ENCODE results near the gene LSM7.
A peak's percentile ranks its signal among the peaks of the same experiment; 100 is the strongest.

Gene LSM7

DNA sequence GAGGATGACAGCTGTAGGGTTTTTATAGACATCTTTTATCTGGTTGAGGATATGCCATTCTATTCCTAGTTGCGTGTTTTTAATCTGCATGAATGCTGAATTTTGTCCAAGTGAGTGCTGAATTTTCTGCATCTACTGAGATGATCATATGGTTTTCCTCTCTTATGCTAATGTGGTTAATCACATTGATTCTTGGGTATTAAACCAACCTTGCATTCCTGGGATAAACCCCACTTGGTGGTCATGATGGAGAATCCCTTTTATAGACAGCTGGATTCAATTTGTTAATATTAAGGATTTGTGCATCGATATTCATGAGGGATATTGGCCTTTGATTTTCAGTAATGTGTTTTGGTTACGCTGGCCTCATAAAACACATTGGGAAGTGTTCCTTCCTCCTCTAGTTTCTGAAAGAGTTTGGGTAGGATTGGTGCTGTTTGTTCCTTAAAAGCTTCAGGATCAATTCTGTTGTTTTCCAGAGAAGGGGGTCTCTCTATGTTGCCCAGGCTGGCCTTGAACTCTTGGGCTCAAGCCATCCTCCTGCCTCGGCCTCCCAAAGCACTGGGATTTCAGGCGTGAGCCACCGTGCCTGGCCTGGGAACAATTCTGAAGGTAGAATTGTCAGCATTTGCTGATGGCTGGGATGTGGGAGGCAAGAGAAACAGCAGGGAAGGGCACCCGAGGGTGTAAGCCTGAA, 13.1 kb downstream of the LSM7 start:
- TF ChIP-seq, protein P1, sequence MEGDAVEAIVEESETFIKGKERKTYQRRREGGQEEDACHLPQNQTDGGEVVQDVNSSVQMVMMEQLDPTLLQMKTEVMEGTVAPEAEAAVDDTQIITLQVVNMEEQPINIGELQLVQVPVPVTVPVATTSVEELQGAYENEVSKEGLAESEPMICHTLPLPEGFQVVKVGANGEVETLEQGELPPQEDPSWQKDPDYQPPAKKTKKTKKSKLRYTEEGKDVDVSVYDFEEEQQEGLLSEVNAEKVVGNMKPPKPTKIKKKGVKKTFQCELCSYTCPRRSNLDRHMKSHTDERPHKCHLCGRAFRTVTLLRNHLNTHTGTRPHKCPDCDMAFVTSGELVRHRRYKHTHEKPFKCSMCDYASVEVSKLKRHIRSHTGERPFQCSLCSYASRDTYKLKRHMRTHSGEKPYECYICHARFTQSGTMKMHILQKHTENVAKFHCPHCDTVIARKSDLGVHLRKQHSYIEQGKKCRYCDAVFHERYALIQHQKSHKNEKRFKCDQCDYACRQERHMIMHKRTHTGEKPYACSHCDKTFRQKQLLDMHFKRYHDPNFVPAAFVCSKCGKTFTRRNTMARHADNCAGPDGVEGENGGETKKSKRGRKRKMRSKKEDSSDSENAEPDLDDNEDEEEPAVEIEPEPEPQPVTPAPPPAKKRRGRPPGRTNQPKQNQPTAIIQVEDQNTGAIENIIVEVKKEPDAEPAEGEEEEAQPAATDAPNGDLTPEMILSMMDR (IDR thresholded peaks at IDR 0.05), result no peak
- peaks cover 0 to 6% (median 0%) of the 10 kb centered on the region in 4 donors for H3K4me1 ChIP-seq
- no peaks in the 10 kb centered on the region for H3K36me3 ChIP-seq
- intact Hi-C loops (cut with DNase I; ENCODE audit: low total_unique reads), result no loop called here
- DNase-seq, result no peak
- peaks cover 0 to 38% of the 10 kb centered on the region in 2 donors for H3K27me3 ChIP-seq
- no peak overlapping the region for H3K27ac ChIP-seq
- H3K9me3 ChIP-seq, result peaks cover 0 to 14% (median 13%) of the 10 kb centered on the region in 3 donors
- H3K4me3 ChIP-seq, result no peak overlapping the region

DNA sequence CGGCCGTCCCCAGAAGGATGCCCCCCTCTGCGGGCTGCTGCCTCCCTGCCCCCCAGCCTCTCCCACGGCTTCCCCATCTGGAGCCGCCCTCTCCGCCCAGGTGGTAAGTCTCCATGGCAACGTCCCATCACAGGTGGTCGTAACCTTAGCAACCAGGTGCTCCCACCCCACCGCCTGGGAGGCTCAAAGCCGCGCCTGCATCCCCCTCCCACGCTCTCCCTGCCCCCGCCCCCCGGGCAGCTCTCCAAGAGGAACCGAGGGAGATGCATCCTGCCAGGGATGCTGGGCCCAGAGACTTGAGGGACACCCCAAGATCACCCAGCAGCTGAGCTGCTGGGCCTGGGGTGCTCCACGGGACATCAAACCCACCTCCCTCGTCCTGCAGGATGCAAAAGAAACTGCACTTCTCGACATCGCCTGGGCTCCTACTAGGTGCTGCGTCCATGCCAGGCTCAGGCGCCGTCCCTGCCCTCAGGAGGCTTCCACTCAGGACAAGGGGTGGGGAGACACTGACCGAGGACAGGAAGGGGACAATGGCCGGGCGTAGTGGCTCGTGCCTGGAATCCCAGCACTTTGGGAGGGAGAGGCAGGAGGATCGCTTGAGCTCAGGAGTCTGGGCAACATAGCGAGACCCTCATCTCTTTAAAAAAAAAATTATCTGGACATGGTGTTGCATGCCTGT, 15.4 kb downstream of the LSM7 start:
- Histone ChIP-seq H3K4me3 (no peak overlapping the region), H3K36me3 (no peaks in the 10 kb centered on the region), H3K27me3 (peaks cover 0 to 58% of the 10 kb centered on the region in 2 donors), H3K9me3 (peaks cover 0 to 14% (median 13%) of the 10 kb centered on the region in 3 donors), H3K4me1 (peaks cover 0 to 6% (median 4%) of the 10 kb centered on the region in 4 donors), H3K27ac (no peak overlapping the region)
- no peak for DNase-seq
- TF ChIP-seq, protein P1 (IDR thresholded peaks at IDR 0.05), result no peak
- intact Hi-C loops (cut with DNase I; ENCODE audit: low total_unique reads), result no loop called here

DNA sequence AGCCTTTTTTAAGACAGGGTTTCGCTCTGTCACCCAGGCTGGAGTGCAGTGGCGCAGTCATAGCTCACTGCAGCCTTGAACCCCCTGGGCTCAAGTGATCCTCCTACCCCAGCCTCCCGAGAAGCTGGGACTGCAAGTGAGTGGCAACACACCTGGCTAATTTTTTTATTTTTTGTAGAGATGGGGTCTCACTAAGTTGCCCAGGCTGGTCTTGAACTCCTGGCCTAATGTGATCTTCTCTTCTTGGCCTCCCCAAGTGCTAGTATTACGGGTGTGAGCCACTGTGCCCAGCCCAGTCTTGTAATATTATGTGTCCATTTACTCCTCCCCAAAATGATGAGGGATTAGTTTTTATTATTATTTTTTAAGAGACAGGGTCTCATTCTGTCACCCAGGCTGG, 17.3 kb downstream of the LSM7 start:
- Histone ChIP-seq H3K27me3 (peaks cover 0 to 76% of the 10 kb centered on the region in 2 donors), H3K9me3 (peaks cover 0 to 14% (median 13%) of the 10 kb centered on the region in 3 donors), H3K36me3 (no peaks in the 10 kb centered on the region), H3K4me3 (no peak overlapping the region), H3K4me1 (peaks cover 0 to 12% (median 8%) of the 10 kb centered on the region in 4 donors), H3K27ac (no peak overlapping the region)
- intact Hi-C loops (cut with DNase I; ENCODE audit: low total_unique reads), result no loop called here
- DNase-seq, result no peak
- TF ChIP-seq, protein P1 (IDR thresholded peaks at IDR 0.05), result no peak

DNA sequence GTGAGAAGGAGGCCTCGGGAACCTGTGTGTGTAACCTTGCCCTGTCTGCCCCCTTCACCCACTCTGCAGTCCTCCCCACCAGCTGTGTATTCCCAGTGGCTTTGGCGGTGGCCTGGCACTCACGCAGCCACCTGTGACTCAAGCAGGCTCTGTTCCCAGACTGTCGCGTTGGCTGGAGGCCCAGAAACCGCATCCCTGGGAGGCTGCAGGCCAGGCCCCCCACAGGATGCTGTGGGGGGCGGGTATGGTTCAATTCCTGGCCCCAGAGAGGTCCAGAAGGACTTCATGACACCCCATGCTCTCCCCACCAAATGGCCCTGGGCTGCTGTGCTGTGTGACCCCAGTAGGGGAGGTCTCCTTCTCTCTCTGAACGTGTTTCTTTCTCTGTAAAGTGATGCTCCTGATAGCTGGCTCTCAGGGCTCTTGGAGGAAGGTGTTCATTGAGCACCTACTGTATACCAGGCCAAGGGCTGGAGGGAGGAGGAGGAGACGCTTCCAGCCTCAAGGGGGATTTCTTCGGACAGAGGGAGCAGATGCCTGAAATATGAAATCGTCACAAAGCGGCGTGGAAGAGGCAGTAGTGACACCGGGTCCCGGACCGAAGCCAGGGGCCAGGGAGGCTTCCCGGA, 18.5 kb downstream of the LSM7 start:
- Histone ChIP-seq H3K4me1 (peaks cover 0 to 12% (median 8%) of the 10 kb centered on the region in 4 donors), H3K36me3 (no peaks in the 10 kb centered on the region), H3K27me3 (peaks cover 0 to 88% of the 10 kb centered on the region in 2 donors), H3K9me3 (peaks cover 0 to 5% (median 5%) of the 10 kb centered on the region in 3 donors), H3K4me3 (no peak overlapping the region), H3K27ac (no peak overlapping the region)
- intact Hi-C loops (cut with DNase I; ENCODE audit: low total_unique reads), result no loop called here
- TF ChIP-seq, protein P1 (IDR thresholded peaks at IDR 0.05), result no peak
- no peak for DNase-seq

DNA sequence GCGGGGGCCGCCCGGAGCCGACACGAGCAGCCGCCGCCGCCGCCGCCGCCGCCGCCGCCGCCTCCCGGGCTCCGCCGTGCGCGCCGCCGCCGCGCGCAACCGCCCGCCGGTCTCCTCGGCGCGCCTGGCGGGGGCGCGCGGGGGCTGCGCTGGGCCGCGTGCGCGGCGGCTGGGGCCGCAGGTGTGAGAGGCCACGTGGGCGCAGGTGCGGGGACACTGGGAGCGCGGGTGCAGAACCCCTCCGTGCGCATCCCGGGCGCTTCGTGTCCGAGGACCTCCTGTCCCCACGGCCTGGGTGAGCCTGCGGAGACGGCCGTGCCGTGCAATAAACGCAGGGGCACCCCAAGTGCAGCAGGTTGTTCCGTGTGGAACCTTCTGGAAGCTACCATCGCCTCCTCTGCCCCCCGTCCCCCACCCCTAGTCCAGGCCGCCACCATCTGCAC, 20.3 kb downstream of the LSM7 start, which contains the start of gene LINGO3:
Gene LINGO3, minus strand, starts transcription at position 41 of the 443 bp plus-strand sequence. CDS start 16,378 bp downstream, outside the sequence.
- no peaks in the 10 kb centered on the region for H3K9me3 ChIP-seq
- intact Hi-C loops (cut with DNase I; ENCODE audit: low total_unique reads), result no loop called here
- TF ChIP-seq, protein P1 (IDR thresholded peaks at IDR 0.05), result no peak
- H3K36me3 ChIP-seq, result no peaks in the 10 kb centered on the region
- DNase-seq, result no peak
- peak within 1 kb of the TSS in 1 of 2 donors; percentile 11 for H3K4me3 ChIP-seq
- H3K27me3 ChIP-seq, result peaks cover 0 to 84% of the 10 kb centered on the region in 2 donors
- no peak within 1 kb of the TSS for H3K27ac ChIP-seq
- H3K4me1 ChIP-seq, result peaks cover 0 to 12% (median 8%) of the 10 kb centered on the region in 4 donors
